H9 (cell line): ENCODE data around the gene GALNT7. TPM values are rescaled to one million over a fixed set of nuclear protein-coding genes. Genes with fewer than 3 reads are reported as not detected.

Experiments
- DNase-seq: peaks from one replicate; pipeline ENCODE4 v3.0.0-alpha.2; 2017
- H2AFZ ChIP-seq: one replicate; pipeline ENCODE4 v1.6.1; 2013; ENCODE audit warnings: mild to moderate bottlenecking, low read length, control low read depth, moderate library complexity
- H2AK5ac ChIP-seq: 2 replicates; pipeline ENCODE4 v1.6.1; 2013; ENCODE audit warnings: low read length, control low read depth, mixed read lengths; ENCODE audit not compliant: insufficient read length
- H2BK120ac ChIP-seq: one replicate; pipeline ENCODE4 v1.6.1; 2013; ENCODE audit warnings: low read depth, mild to moderate bottlenecking, low read length, control low read depth, inconsistent platforms; ENCODE audit not compliant: poor library complexity, severe bottlenecking
- H2BK12ac ChIP-seq: 2 replicates; pipeline ENCODE4 v1.6.1; 2013; ENCODE audit warnings: low read length, control low read depth, mixed read lengths, low read depth; ENCODE audit not compliant: insufficient read length
- H2BK15ac ChIP-seq: 2 replicates; pipeline ENCODE4 v1.6.1; 2013; ENCODE audit warnings: low read depth, low read length, control low read depth
- H2BK20ac ChIP-seq: one replicate; pipeline ENCODE4 v1.6.1; 2013; ENCODE audit warnings: low read depth, mild to moderate bottlenecking, low read length, control low read depth, inconsistent platforms; ENCODE audit not compliant: poor library complexity, severe bottlenecking
- H2BK5ac ChIP-seq: 2 replicates; pipeline ENCODE4 v1.6.1; 2013; ENCODE audit warnings: low read length, control low read depth, mixed read lengths; ENCODE audit not compliant: insufficient read length
- H3K14ac ChIP-seq: 2 replicates; pipeline ENCODE4 v1.6.1; 2013; ENCODE audit warnings: low read length, control low read depth; ENCODE audit not compliant: insufficient read depth
- H3K18ac ChIP-seq: 2 replicates; pipeline ENCODE4 v1.6.1; 2013; ENCODE audit warnings: low read depth, mild to moderate bottlenecking, mixed read lengths, low read length, control low read depth; ENCODE audit not compliant: insufficient read length
- H3K23ac ChIP-seq: 2 replicates; pipeline ENCODE4 v1.6.1; 2013; ENCODE audit warnings: low read length, control low read depth, mixed read lengths, low read depth; ENCODE audit not compliant: insufficient read length
- H3K23me2 ChIP-seq: 2 replicates; pipeline ENCODE4 v1.6.1; 2013; ENCODE audit warnings: low read depth, mild to moderate bottlenecking, mixed read lengths, low read length, control low read depth; ENCODE audit not compliant: insufficient read length, poor library complexity, severe bottlenecking
- H3K27ac ChIP-seq: 2 replicates; pipeline ENCODE4 v1.5.1; 2013; ENCODE audit warnings: low read length, control low read depth, mixed read lengths, low read depth; ENCODE audit not compliant: insufficient read length
- H3K27me3 ChIP-seq: 2 replicates; pipeline ENCODE4 v1.6.1; 2013; ENCODE audit warnings: low read length, control low read depth, inconsistent platforms; ENCODE audit not compliant: insufficient read depth
- H3K4ac ChIP-seq: 2 replicates; pipeline ENCODE4 v1.6.1; 2013; ENCODE audit warnings: low read depth, mild to moderate bottlenecking, control low read depth, inconsistent platforms, low read length, moderate library complexity
- H3K4me1 ChIP-seq: 2 replicates; pipeline ENCODE4 v1.6.1; 2013; ENCODE audit warnings: low read length, control low read depth, inconsistent platforms; ENCODE audit not compliant: insufficient read depth
- H3K4me2 ChIP-seq: 2 replicates; pipeline ENCODE4 v1.6.1; 2013; ENCODE audit warnings: low read length, control low read depth, mixed read lengths; ENCODE audit not compliant: insufficient read length, insufficient read depth
- H3K56ac ChIP-seq: 2 replicates; pipeline ENCODE4 v1.6.1; 2013; ENCODE audit warnings: low read depth, mild to moderate bottlenecking, mixed read lengths, low read length, control low read depth; ENCODE audit not compliant: insufficient read length
- H3K79me1 ChIP-seq: 2 replicates; pipeline ENCODE4 v1.6.1; 2013; ENCODE audit warnings: low read depth, mild to moderate bottlenecking, moderate library complexity, low read length, control low read depth, inconsistent platforms; ENCODE audit not compliant: insufficient read depth, poor library complexity, severe bottlenecking
- H3K79me2 ChIP-seq: 2 replicates; pipeline ENCODE4 v1.6.1; 2013; ENCODE audit warnings: low read length, control low read depth, inconsistent platforms; ENCODE audit not compliant: insufficient read depth
- H3K9ac ChIP-seq: 2 replicates; pipeline ENCODE4 v1.6.1; 2013; ENCODE audit warnings: low read length, control low read depth, mixed read lengths; ENCODE audit not compliant: insufficient read length; ENCODE audit errors: extremely low read depth
- H3K9me3 ChIP-seq: one replicate; pipeline ENCODE4 v1.6.1; 2013; ENCODE audit warnings: low read depth, low read length, inconsistent platforms; ENCODE audit not compliant: control insufficient read depth
- H3T11ph ChIP-seq: one replicate; pipeline ENCODE4 v1.6.1; 2013; ENCODE audit warnings: mild to moderate bottlenecking, low read length, control low read depth, inconsistent platforms
- H4K20me1 ChIP-seq: one replicate; pipeline ENCODE4 v1.6.1; 2013; ENCODE audit not compliant: control insufficient read depth, insufficient read length, insufficient read depth
- H4K5ac ChIP-seq: 2 replicates; pipeline ENCODE4 v1.6.1; 2013; ENCODE audit warnings: low read depth, mild to moderate bottlenecking, mixed read lengths, low read length, control low read depth; ENCODE audit not compliant: insufficient read length
- H4K8ac ChIP-seq: replicated peaks from 2 replicates; pipeline ENCODE4 v1.6.1; 2013; ENCODE audit warnings: low read length, control low read depth, mixed read lengths, low read depth; ENCODE audit not compliant: insufficient read length
- H4K91ac ChIP-seq: 2 replicates; pipeline ENCODE4 v1.6.1; 2013; ENCODE audit warnings: low read depth, mild to moderate bottlenecking, moderate library complexity, mixed read lengths, low read length, control low read depth; ENCODE audit not compliant: insufficient read length
- H3K27ac Mint-ChIP-seq, 3 experiments: 2 replicates in 2 of 3; 3 replicates in 1 of 3; pipeline ENCODE4 v1.8.0; 2020 to 2021; ENCODE audit warnings: mixed read lengths in 3 of 3, mild to moderate bottlenecking in 1 of 3, moderate library complexity in 1 of 3
- H3K27me3 Mint-ChIP-seq: 2 replicates; pipeline ENCODE4 v1.8.0; 2021; ENCODE audit warnings: low read depth, mild to moderate bottlenecking, moderate library complexity, mixed read lengths
- H3K36me3 Mint-ChIP-seq, 3 experiments: 2 replicates in 2 of 3; 3 replicates in 1 of 3; pipeline ENCODE4 v1.8.0; 2020 to 2021; ENCODE audit warnings: low read depth in 3 of 3, mixed read lengths in 3 of 3; ENCODE audit not compliant: insufficient read depth in 1 of 3
- H3K4me1 Mint-ChIP-seq, 2 experiments: 2 replicates each; pipeline ENCODE4 v1.8.0; 2020; ENCODE audit warnings: mixed read lengths in 2 of 2
- H3K4me3 Mint-ChIP-seq, 2 experiments: 2 replicates in 1 of 2; 3 replicates in 1 of 2; pipeline ENCODE4 v1.8.0; 2020 to 2021; ENCODE audit warnings: mild to moderate bottlenecking in 2 of 2, mixed read lengths in 2 of 2, moderate library complexity in 1 of 2
- H3K9me3 Mint-ChIP-seq, 2 experiments: 2 replicates in 1 of 2; 3 replicates in 1 of 2; pipeline ENCODE4 v1.8.0; 2020; ENCODE audit warnings: mild to moderate bottlenecking in 2 of 2, mixed read lengths in 2 of 2, moderate library complexity in 1 of 2
- CTCF ChIP-seq: fragments of 200-600 bp; sonication (generic); conservative IDR thresholded peaks from 3 replicates; pipeline ENCODE4 v1.8.0; 2021; ENCODE audit warnings: antibody characterized with exemption, mild to moderate bottlenecking
- WGBS: extraction: QIAGEN DNeasy Blood & Tissue Kit; methylation state at CpG from one replicate; pipeline ENCODE4 v1.1.7; 2013; ENCODE audit warnings: missing lambda C conversion rate, low lambda C conversion rate, mixed read lengths; ENCODE audit not compliant: insufficient read length; ENCODE audit errors: extremely low coverage; 5-methylcytosine and 5-hydroxymethylcytosine counted together
- total RNA-seq: library from RNA; stranded (reverse); gene quantifications from 2 replicates; pipeline ENCODE4 v1.2.1, GENCODE V29; 2021

GALNT7 gene
- total RNA-seq, 1 experiment from 2014 or later, result 57.3 TPM

GRCh38 chr4:173345648-173346047 is 177.0 kb downstream of the GALNT7 start:
- Mint-ChIP-seq H3K4me1 (peaks cover 20 to 41% of the 10 kb centered on the region in 2 experiments), H3K36me3 (peaks cover 0 to 4% (median 2%) of the 10 kb centered on the region in 3 experiments; a peak in 1 of 7 replicates), H3K27me3 (no peaks in the 10 kb centered on the region), H3K9me3 (peaks cover 0 to 3% of the 10 kb centered on the region in 2 experiments; a peak in 2 of 5 replicates), H3K4me3 (no peak overlapping the region), H3K27ac (no peak overlapping the region)
- no peak overlapping the region for H3K9ac ChIP-seq
- peaks cover 3% of the 10 kb centered on the region; the same call in 1 of the 2 replicates for H3K4me1 ChIP-seq
- no peak overlapping the region for H3K14ac ChIP-seq
- no peak overlapping the region for H3T11ph ChIP-seq
- H3K23me2 ChIP-seq, result no peaks in the 10 kb centered on the region
- H2AK5ac ChIP-seq, result no peak overlapping the region
- H2BK12ac ChIP-seq, result no peak overlapping the region
- no peaks in the 10 kb centered on the region for H3K79me1 ChIP-seq
- H4K5ac ChIP-seq, result no peak overlapping the region
- H3K56ac ChIP-seq, result no peak overlapping the region
- H3K79me2 ChIP-seq, result no peaks in the 10 kb centered on the region
- no peaks in the 10 kb centered on the region for H3K9me3 ChIP-seq
- H3K18ac ChIP-seq, result no peak overlapping the region
- no peak overlapping the region for H2AFZ ChIP-seq
- H4K8ac ChIP-seq, result no peak overlapping the region
- H2BK120ac ChIP-seq, result no peak overlapping the region
- no CpG with 5 or more reads among the region's 2 CpGs for WGBS
- no peak overlapping the region for H3K4ac ChIP-seq
- no peak overlapping the region for H3K27ac ChIP-seq
- H2BK5ac ChIP-seq, result no peak overlapping the region
- no peaks in the 10 kb centered on the region for H4K20me1 ChIP-seq
- no peak overlapping the region for H2BK15ac ChIP-seq
- H3K27me3 ChIP-seq, result no peaks in the 10 kb centered on the region
- TF ChIP-seq CTCF, result no peak
- no peak overlapping the region for H4K91ac ChIP-seq
- H3K4me2 ChIP-seq, result no peak overlapping the region
- no peak overlapping the region for H3K23ac ChIP-seq
- no peak overlapping the region for H2BK20ac ChIP-seq
- DNase-seq, result no peak
